H1 (cell line): ENCODE data around the gene PRKAR1B. TPM values are rescaled to one million over a fixed set of nuclear protein-coding genes. Genes with fewer than 3 reads are reported as not detected.

Experiments
- BRCA1 ChIP-seq: IDR thresholded peaks from 2 replicates; pipeline ENCODE4 v1.6.1; 2012; ENCODE audit warnings: low read depth, low read length, improper control_type of control experiment
- EGR1 ChIP-seq: IDR thresholded peaks from 2 replicates; pipeline ENCODE4 v1.6.1; 2011; ENCODE audit warnings: low read depth, low read length, borderline replicate concordance
- PHF8 ChIP-seq: fragments of 200-600 bp; sonication (generic); conservative IDR thresholded peaks from 2 replicates; pipeline ENCODE4 v1.7.1; 2012; ENCODE audit warnings: low read depth, mild to moderate bottlenecking, inconsistent platforms, low read length, moderate library complexity
- TBP ChIP-seq: IDR thresholded peaks from 2 replicates; pipeline ENCODE4 v1.6.1; 2011; ENCODE audit warnings: low read depth, low read length, improper control_type of control experiment
- polyA plus RNA-seq, 7 experiments: library from polyadenylated mRNA; depleted of rRNA in 3 of 7; stranded (reverse) in 5 of 7; unstranded in 2 of 7; fragments of >200 nt in 5 of 7; fragments of 200-250 nt in 2 of 7; gene quantifications; 1 replicate in 5 of 7; 2 replicates in 1 of 7; 4 replicates in 1 of 7; pipeline versions ENCODE4 v1.2.1 to v1.2.3, GENCODE V29; 2011 to 2013; ENCODE audit warnings: missing spikeins in 2 of 7, mixed read lengths in 2 of 7
- total RNA-seq: library from RNA; stranded (reverse); fragmentation: NEBNext Ultra II Directional; extraction: Animal tissue kit (Norgen Biotek cat#: 25700); gene quantifications from 2 replicates; pipeline ENCODE4 v1.2.1, GENCODE V29; 2021

PRKAR1B gene
- total and polyA plus RNA-seq, 2 of the 8 experiments (the other 6 are each of a cell fraction or from before 2014, with no cell fraction given) = 12.3 to 55.7 TPM

- TF ChIP-seq BRCA1 = no peak
- TF ChIP-seq PHF8 = no peak
- no peak for TF ChIP-seq EGR1
- TF ChIP-seq TBP = no peak
Observed at GRCh38 chr7:734214-734613, 7.1 kb upstream of the PRKAR1B start (continued).
